Measurements from ENCODE around the gene LBR.

Gene LBR

GRCh38 chr1:225442123-225442505 lies 14.3 kb upstream of the LBR start:
- FAIRE-seq, result no peak

- no peak for FAIRE-seq
Observed at GRCh38 chr1:225441314-225442122, 13.7 kb upstream of the LBR start.

GRCh38 chr1:225440380-225441221 lies 12.8 kb upstream of the LBR start:
- no peak for FAIRE-seq

GRCh38 chr1:225437710-225438437 lies 10.0 kb upstream of the LBR start:
- FAIRE-seq, result no peak

- FAIRE-seq, result no peak
Observed at GRCh38 chr1:225435957-225436392, 8.1 kb upstream of the LBR start.

- FAIRE-seq, result no peak
Observed at GRCh38 chr1:225435487-225435886, 7.6 kb upstream of the LBR start.

GRCh38 chr1:225435076-225435475 lies 7.2 kb upstream of the LBR start:
- no peak for FAIRE-seq

GRCh38 chr1:225434046-225434445 lies 6.2 kb upstream of the LBR start:
- no peak for FAIRE-seq

GRCh38 chr1:225431081-225431863 lies 3.4 kb upstream of the LBR start:
- no peak for FAIRE-seq

GRCh38 chr1:225430301-225430700 lies 2.5 kb upstream of the LBR start:
- no peak for FAIRE-seq

- no peak for FAIRE-seq
Observed at GRCh38 chr1:225428881-225429455, 1.1 kb upstream of the LBR start.

- FAIRE-seq, result no peak
Observed at GRCh38 chr1:225428068-225428880, 436 bp upstream of the LBR start.

GRCh38 chr1:225426395-225427234 lies 1.2 kb downstream of the LBR start:
- FAIRE-seq, result no peak

- FAIRE-seq, result no peak
Observed at GRCh38 chr1:225425201-225425786, 2.5 kb downstream of the LBR start.

GRCh38 chr1:225424562-225425200 lies 3.2 kb downstream of the LBR start:
- FAIRE-seq, result no peak

- FAIRE-seq, result no peak
Observed at GRCh38 chr1:225423518-225423855, 4.4 kb downstream of the LBR start.

GRCh38 chr1:225422795-225423517 lies 4.9 kb downstream of the LBR start:
- FAIRE-seq, result no peak

GRCh38 chr1:225422031-225422605 lies 5.7 kb downstream of the LBR start:
- no peak for FAIRE-seq

All from G401.6 (cell line).